Inflammatory macrophage (primary cell): ENCODE measurements around the gene DNAI4.
"Not testable (repeated sequence)": the region's sequence is repeated elsewhere in the genome, so short reads cannot be mapped to it uniquely, and the experiment has no call there.

Source experiments
- DNase-seq, 2 donors: peaks; one replicate each; pipeline ENCODE4 v3.0.0-alpha.2; 2020 to 2022

The DNAI4 gene

GRCh38 chr1:66824771-66825170 is 99.9 kb downstream of the DNAI4 start:
- DNase-seq = no peak

GRCh38 chr1:66809736-66810326 is 114.8 kb downstream of the DNAI4 start:
- DNase-seq = no peak

DNA sequence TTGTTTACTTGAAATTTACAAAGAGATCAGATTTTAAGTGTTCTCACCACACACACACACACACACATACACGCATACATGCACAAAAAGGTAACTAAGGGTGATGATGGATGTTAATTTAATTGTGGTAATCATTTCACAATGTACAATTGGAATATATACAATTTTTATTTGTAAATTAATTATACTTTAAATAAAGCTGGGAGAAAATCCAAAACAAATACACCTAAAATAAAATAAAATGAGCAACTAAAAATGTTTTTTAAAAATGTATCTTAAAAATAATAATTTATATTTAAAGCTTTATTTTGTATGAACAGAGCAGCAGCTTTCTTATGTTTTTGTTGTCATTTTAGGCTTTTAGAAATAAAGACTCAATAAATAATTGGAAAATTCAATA is 115.4 kb downstream of the DNAI4 start:
- DNase-seq = no peak

GRCh38 chr1:66795839-66796238 is 128.8 kb downstream of the DNAI4 start:
- DNase-seq = not testable (repeated sequence)

DNA sequence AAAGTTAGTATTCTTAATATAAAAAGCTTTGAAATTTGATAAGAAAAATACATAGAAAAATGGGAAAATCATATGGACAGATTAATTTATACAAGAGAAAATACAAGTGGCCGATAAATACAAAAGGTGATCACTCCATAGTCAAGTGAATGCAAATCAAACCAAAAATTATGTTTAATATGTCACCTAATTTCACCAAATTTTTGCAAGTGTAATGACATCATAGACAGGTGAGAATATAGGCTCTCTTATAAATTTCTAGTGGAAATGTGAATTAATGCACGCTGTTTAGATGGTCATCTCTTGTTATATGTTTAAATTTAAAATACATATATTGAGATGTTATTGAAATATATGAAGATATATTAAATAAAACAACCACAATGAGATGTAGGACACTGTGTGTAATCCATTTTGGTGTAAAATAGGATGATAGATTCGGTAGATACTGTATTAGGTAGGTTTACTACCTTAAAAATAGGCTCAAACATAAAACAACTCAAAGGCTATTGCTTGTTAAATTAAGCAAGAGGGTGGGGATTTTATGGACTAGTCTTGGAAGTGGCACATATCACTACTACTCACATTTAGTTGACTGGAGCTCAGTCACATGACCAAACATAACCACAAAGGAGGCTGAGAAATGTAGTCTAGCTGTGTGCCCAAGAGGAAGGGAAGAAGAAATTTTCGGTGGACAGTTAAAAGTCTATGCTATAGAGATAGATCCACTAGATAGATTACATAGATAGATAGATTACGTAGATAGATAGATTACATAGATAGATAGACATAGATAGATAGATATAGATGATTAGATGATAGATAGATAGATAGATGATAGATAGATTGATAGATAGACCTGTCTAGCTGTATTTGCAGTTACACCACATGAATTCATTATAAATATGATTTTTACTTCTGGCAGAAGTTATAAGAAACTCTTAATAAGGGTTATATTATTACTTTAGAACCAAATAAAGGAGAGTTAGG is 132.7 kb downstream of the DNAI4 start:
- no peak for DNase-seq

DNA sequence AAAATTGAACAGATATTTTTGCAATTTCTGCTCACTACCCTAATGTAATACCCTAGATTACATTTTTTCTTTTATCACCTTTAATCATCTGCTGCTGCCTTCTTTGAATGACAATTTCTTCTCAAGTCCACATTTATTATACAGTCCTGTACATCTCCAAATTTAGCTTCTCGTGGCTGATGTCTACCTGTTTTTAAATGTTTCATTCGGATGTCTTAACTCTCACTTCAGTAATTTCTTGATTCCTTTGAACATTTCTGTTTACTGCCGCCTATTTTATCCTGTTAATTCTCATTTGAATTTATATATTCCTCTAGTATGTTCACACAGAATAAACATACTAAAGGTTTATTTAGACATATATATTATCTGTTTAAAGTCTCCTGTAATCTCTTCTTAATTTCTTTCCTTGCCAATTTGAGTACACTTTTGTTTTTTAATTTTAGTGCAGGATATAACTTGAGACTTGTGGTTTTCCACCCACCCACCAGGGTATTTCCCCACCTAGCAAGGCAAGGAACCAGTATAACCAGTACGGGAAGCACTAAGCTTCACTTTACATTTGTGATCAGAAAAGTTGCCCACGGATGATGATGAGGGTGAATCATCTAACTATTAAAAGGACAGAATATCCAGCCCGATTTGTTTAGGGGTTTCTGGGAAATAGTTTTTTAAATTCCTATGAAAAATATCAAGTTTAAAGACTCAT is 136.3 kb downstream of the DNAI4 start:
- DNase-seq = peak; percentile 44 to 77

- DNase-seq = no peak
These were observed 137.0 kb downstream of the DNAI4 start for GRCh38 chr1:66787641-66788040.

GRCh38 chr1:66785800-66786199 is 138.9 kb downstream of the DNAI4 start:
- not testable (repeated sequence) for DNase-seq

DNA sequence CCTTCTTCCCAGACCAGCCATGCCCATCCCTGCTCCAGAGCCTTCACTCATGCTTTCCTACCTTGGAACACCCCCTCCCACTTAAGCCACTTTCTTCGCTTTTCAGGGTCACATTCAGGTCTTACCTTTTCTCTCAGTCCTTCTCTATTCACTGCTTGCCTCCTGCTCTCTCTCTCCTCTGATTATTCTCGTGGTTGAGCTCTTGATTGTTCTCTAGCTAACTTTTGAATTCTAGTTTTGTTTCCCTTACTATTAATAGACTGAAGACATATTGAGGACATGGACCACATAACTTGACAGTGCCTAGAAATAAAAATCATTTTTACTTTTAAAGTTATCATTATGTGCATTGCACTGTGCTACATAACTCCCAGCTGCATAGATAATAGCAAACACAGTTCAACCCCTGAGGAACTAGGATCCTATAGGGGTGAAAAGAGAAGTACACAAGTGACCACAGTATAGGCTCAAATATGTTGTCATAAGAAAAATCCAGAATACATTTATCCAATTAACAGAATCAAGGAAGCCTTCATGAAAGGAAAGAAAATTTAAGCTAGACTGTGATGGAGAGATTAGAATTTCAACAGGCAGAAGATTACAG is 145.1 kb downstream of the DNAI4 start:
- no peak for DNase-seq

GRCh38 chr1:66778969-66779368 is 145.7 kb downstream of the DNAI4 start:
- no peak for DNase-seq

DNA sequence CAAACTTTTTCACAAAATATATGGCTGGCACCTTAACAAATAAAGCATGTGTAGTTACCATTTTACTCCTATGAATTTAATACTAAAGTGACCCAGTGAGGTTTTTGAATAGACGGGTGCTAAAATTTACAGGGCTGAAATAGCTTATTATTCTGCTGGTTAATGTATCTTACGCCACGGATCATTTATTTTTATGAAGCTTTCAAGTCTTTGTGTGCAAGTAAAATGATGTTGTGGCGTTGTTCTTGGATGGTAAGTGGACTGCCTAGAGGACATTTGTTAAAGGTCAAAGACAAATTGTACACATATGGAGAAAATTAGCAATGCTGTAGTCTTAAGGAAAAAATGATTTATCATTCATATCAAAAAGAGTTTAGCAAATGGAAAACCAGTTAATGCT is 146.4 kb downstream of the DNAI4 start:
- no peak for DNase-seq

DNA sequence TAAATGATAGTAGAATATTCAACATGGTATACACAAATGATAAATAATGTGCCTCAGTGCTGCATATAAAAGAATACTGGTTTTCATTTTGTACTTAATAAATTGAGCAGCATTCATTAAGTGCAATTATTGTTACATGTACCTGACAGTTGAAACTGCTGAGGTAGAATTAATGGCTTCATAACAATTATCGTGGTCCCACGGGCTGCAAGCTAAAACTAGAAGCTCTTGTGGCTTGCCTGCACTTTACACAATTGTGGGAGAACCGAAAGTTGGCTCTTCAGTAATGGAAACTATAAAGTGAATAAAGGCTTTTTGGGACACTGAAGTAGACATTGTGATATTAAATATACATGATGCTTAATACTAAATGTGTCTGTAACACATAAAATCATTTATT is 146.8 kb downstream of the DNAI4 start:
- no peak for DNase-seq

DNA sequence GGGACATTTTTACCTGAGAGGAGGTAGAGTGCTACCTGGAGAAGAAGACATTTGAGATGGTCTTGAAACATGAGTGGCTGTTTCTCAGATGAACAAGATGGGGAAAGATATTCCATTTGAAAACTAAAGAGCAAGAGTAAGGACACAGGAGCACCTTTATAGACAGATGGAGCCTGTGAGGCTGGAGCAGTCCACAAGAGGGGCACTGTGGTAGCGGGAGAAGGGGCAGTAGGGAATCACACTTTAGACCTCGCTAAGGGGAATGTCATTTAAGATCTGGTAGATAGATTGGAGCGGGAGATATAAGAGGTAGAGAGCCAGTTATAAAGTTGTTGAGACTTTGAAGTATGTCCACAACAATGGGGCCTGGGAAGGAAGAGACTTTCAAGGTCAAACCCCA is 149.0 kb downstream of the DNAI4 start:
- no peak for DNase-seq

DNA sequence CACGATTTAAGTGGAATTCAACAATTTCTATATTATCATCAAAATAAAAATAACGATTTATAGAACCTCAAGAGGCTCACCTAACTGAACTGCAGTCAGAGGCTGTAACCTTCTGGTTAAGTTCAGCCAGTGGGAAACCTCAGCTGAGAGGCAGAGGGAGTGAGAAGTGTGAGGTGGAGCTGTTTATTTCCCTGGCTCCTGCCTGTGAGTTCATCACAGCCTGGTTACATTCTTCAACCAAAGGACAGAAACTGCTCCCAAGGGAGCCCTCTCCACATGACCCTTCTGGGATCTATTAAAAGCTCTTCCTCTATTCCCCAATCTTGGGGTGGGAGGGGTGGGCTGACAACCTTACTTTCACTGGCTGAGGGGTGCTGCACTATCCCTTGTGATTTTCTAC is 150.2 kb downstream of the DNAI4 start:
- DNase-seq = peak in 1 of 2 donors; percentile 7

GRCh38 chr1:66773227-66773626 is 151.4 kb downstream of the DNAI4 start:
- DNase-seq = no peak

DNA sequence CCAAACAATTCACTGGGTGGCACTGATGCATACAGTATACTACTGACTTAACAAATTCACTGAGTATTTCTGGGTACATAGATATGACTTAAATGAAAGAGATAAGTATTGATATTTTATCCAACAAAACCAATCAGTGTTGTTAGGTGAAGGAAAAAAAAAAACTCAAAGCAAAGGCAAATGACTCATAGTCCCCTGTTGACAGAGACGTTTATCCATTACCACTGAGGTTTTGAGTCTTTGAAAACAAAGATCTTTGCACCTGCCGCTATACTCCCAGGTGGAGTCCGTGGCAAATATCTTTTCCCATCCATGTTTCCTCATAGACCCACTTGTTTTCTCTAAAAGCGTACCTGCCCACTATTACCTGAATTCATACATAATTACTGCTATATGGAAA is 154.0 kb downstream of the DNAI4 start:
- DNase-seq = no peak

DNA sequence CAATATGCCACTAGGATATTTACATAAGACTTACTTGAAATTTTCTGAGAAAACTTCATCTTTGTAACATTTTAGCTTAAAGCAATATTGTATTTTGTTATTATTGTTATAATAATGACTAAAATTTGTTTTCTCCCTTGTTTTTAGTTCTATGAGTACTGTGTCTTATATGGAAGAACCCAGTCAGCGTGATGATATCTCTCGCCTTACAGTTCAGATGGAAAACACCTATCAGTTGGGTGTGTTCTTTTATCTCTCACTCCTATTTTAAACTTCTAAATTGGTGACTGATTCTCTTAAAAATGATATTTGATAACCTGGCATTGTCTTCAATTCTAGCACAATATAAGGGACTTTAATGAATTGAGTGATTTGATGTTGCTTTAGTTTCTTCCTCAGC is 154.4 kb downstream of the DNAI4 start:
- no peak for DNase-seq

GRCh38 chr1:66769512-66770229 is 155.0 kb downstream of the DNAI4 start:
- DNase-seq = no peak

DNA sequence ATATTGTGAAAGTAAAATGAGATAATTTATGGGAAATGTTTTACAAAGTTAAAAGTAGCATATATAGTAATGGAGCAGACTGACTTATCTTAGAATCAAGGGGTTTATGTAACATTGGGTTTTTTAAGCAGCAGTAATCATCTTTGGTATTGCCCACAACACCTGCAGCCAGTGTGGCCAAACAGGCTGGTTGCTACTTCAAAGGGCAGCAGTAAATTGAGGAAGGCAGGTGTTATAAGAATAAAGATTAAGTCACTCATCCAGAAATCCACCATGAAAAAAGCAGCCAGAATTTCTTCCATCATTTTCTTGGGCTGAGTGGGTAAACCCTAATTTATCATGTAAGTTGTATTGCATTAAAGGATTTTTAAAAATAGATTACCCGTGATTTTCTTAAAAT is 155.7 kb downstream of the DNAI4 start:
- no peak for DNase-seq

- peak; percentile 25 to 37 for DNase-seq
These were observed 157.0 kb downstream of the DNAI4 start for GRCh38 chr1:66767626-66768025.

DNA sequence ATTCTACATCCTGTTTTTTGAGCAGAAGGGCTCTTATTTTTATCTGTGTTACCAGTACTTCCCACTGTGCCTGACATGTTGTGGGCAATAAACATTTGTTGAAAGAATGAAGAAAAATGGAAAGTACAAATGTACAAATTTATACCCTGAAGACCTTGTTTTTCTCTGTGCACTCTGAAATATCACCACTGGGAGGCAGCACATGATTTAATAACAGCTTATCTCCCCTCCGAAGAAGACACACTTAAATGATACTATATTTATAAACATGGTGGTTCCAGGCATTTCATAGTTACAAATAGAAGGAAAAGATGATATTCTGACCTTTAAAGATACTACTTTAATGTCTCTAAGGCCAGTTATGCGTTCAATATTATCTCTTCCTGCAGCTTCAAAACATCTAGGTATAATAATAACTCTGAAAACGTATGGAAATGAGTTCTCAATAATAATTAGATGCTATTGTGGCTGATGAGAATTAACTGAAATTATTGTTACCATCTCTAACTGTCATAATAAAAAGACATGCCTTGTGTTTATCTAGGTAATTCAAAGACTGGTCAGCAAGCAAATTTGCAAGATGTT is 159.6 kb downstream of the DNAI4 start:
- peak; percentile 57 to 61 for DNase-seq
